ENCODE results near the gene ALDH16A1.
A peak's percentile ranks its signal among the peaks of the same experiment; 100 is the strongest.

The ALDH16A1 gene

DNA sequence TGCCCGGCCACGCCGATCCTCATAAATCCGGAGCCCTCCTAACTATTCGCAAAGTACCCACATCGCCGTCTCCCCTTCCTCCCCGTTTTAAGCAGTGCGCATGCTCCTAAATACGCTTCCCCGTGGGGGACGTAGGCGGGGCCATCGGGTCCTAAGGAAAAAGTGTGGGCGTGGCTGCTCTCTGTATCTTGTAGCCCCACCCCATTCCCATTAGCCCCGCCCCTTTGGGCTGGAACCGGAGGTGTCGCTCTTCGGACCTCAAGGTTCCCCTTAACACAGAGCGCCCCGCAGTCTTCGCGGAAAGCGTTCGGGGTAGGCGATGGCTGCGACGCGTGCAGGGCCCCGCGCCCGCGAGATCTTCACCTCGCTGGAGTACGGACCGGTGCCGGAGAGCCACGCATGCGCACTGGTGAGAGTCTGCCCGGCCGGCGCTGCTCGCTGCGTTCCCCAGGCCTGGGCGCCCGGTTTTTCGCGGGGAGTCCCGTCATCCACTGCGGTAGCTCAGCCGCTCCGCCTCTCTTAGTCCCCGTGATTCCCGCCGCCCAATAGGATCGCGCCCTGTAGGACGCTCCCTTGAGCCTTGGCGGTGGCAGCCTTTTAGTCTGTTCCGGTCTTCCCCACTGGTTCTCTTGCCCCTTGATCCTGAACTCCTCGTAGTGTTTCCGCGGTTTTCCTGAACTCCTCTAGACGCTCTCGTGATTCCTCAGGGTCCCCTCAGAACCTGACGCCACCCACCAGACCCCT lies at the start of gene ALDH16A1:
Gene ALDH16A1, plus strand, starts transcription at position 213 of the 744 bp plus-strand sequence. Its CDS starts 107 bp downstream, at position 320.
- DNase-seq = peak; percentile 98 to 99

GRCh38 chr19:49403404-49404187 lies 49.4 kb upstream of the ALDH16A1 start:
- no peak for DNase-seq

DNA sequence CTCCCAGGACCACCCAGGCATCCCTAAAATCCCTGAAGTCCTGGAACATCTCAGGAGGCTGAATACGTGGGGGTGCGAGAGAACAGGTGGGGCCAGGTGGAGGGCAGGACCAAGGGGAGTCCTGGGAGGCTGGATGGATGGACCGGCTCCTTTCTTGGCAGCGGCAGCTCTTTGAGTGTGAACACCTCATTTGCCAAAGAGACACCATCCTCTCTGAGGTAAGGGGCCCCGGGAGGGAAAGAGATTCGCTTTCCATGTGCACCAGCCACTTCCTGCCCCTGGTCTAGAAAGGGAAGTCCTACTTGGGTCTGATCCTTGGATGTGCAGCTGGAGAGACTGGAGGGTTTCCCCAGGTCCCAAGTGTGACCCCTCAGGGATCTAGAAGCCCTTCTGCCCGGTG lies 45.9 kb upstream of the ALDH16A1 start:
- no peak for DNase-seq

DNA sequence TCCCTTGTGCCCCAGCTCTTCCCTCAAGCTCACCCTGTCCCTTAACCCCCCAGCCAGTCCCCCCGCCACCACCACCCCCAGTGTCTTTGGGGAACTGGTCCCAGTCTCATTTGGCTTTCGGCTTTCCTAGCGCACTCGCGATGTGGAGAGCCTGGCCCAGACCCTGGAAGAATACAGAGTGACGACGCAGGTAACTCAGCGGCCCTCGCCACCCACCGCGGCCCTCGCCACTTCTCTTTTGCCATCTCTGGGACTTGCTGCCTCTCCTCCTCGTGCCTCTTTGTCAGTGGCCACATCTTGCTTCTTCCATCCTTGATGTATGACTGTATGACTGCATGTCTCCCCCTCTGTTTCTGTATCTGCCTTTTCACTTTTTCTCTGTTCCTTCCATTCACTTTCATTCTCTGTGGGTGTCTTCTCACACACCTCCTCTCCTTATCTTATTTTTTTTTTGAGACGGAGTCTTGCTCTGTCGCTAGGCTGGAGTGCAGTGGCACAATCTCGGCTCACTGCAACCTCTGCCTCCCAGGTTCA lies 45.5 kb upstream of the ALDH16A1 start:
- DNase-seq = no peak

DNA sequence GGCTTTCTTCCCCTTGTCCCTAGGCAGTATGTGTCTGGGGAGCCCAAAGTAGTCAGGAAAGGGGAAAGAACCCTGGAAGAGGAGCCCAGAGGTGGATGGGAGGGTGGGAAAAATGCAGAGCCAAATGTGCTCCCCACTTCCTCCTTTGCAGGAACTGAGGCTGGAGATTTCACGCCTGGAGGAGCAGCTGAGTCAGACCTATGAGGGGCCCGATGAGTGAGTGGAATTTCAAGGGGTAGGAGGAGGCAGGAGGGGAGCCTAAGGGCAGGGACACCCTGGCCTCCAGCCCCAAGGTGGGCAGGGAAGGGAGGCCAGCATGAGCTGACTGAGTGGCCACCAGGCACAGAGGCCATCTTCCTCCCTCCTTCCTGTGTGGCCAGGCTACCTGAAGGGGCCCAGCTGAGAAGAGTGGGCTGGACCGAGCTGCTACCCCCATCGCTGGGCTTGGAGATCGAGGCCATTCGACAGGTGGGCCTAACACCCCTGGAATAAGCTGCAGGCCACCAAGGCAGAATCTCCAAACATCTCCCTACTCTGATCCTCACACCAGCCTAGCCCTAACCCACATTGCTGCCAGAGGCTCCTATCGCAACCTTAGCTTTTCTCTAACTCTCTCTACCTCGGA lies 44.1 kb upstream of the ALDH16A1 start:
- peak; percentile 34 to 69 for DNase-seq

DNA sequence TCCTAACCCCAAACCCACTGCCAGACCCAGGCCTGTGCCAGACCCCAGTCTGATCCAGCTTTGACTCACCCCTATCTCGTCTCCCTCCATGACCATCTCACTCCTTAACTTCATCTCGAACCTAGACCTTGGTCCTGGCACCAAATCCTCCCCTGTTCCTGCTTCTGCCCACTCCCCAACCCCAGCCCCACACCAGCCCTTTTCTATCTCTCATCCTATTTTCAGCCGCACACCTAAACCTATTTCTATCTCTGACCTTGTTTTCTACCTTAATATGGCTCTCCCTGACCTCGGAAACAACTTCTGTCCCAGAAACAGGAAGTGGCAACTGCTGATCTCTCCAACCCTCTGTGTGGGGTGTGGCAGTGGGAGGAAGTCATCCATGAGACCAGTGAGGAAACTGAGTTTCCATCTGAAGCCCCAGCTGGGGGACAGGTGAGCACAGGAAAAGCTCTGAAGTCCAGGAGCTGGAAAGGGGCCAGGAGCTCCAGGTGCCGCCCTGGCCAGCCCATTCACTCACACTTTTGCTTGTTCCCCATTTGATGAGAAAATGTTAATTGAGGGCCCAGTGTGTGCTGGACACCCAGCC lies 43.5 kb upstream of the ALDH16A1 start:
- DNase-seq = peak; percentile 69 to 75

GRCh38 chr19:49411681-49412326 lies 41.2 kb upstream of the ALDH16A1 start:
- no peak for DNase-seq

GRCh38 chr19:49413348-49413747 lies 39.7 kb upstream of the ALDH16A1 start:
- DNase-seq = no peak

- DNase-seq = no peak
These were observed 38.8 kb upstream of the ALDH16A1 start for GRCh38 chr19:49414256-49414655.

DNA sequence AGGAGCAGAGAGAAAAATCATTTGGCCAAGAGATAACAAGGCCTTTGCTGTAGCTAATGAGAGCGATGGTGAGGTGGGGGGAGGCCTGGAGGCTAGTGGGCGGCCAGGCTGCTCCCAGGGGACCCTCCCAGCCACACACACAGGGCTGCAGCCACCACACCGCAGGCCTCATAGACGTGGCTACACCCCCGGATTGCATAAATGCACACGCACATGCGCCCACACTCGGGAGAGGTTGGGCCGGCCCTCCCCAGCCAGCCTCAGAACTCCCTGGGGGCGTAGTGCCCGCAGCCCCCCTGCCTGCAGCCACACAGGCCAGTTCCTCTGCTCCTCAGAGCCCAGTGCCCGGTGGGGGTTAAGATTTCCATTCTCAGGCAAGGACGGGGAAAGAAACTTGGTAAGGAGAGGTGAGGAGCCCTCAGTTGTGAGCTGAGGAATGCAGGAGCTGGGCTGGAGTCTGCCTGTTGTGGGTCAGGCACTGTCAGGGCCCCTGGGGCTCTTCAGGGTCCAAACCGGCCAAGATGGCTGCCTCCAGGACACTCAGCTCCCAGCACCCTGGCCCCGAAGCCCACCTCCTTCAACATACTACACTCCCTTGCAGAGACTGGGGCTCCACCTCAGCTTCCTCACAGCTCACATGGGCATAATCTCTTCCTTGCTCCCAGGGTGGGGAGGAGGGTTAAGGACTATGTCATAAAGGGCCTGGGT lies 37.8 kb upstream of the ALDH16A1 start:
- no peak for DNase-seq

DNA sequence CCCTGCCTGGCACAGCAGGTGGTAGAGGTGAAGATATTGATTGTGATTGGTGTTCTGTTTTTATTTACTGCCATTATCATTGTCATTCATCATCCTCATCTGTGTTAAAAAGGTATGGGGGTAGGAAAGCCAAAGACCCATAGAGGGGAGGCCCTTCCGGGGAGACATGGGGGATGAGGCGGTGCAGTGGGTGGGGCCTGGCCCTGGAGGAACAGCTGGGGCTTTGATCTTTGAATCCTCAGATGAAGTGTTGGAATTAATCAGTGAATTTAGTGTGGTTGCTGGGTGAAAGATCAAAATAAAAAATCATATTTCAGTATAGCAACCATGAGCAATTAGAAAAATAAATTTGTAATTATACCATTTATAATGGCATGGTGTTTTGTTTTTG lies 37.2 kb upstream of the ALDH16A1 start:
- no peak for DNase-seq

- no peak for DNase-seq
These were observed 35.9 kb upstream of the ALDH16A1 start for GRCh38 chr19:49417088-49417487.

- DNase-seq = no peak
These were observed 34.5 kb upstream of the ALDH16A1 start for GRCh38 chr19:49418511-49418910.

DNA sequence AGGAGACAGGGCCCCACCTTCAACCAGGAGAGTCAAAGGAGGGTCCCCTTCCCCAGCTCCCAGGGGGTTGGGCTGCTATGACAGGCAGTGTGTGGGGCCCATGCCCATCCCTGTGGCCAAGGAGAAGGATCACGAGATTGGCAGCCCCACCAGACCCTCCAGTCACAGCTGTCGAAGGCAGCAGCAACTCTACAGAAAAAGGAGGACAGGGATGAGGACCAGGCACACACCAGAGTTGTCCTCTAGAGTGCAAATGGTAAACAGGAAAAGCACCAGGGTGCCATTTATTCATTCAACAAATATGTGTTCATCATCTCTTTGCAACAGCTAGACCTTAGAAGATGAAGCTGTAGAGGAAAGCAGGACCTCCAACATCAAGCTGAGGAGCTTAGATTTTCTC lies 33.9 kb upstream of the ALDH16A1 start:
- no peak for DNase-seq

DNA sequence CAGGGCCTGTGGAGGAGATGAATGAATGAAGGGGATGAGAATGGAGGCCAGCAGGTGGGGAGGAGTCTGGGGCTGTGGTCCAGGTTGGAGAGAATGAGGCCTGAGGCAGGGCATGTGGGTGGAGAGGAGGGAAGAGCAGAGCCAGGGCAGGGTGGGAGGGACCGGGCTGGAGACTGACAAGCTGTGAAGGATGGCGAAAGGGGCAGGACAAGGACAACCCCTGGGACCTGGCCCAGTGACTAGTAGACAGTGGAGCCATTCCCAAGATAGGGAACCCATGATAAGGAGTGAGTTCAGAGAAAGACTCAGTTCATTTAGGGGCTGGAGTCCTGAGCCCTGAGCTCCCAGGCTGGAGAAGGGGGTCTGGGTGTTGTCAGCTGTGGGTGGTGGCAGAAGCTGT lies 32.8 kb upstream of the ALDH16A1 start:
- no peak for DNase-seq

- peak; percentile 64 to 87 for DNase-seq
These were observed 31.8 kb upstream of the ALDH16A1 start for GRCh38 chr19:49421039-49421877.

- no peak for DNase-seq
These were observed 31.2 kb upstream of the ALDH16A1 start for GRCh38 chr19:49421878-49422202.

DNA sequence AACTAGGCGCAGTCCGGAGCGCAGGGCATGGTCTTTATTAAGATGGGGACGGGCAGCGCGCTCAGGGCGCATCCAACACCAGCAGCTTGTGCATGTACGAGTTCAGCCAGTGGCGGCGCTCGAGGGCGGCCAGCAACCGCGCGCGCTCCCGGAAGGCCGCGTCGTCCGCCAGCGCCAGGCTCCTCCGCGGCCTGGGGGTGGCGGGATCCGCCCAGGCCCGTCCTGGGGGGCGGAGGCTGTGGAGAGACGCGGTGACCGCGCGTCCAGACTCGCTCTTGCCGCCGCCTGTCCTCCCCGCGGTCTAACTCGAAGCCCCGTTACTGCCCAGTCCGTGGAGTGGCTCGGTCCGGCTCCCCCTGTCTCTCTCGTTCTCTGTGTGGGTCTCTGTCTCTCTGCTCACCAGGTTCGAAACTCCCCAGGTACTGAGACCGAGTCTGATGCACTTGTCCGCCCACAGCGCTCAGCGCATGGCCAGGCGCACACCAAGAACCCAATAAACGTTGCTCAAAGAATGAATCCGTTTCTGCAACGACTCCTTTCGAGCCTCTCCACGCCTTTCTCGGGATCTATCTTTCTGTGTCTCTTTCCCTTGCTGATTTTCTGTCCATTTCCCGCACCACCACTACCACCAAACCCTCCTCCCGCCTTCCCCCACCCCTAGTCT lies 30.5 kb upstream of the ALDH16A1 start:
- peak; percentile 38 to 53 for DNase-seq

- no peak for DNase-seq
These were observed 29.7 kb upstream of the ALDH16A1 start, which contains the start of gene PTH2 for GRCh38 chr19:49423071-49423984. Gene PTH2, minus strand, starts transcription at chr19:49423441. Its CDS starts 102 bp downstream, at chr19:49423339.

All from inflammatory macrophage treated with lipopolysaccharide for 1 hour (primary cell).